ENCODE measurements around the gene SPTBN1. TPM values are rescaled to one million over a fixed set of nuclear protein-coding genes. Genes with fewer than 3 reads are reported as not detected.

SPTBN1 gene
- total RNA-seq, 1 experiment from 2014 or later = 204 TPM

GRCh38 chr2:54615832-54616534 is 159.9 kb downstream of the SPTBN1 start:
- ATAC-seq (no peak), DNase-seq (ENCODE audit: low spot score) (no peak)
- ChIA-PET CTCF (no interaction called here), POLR2A (no interaction called here)
- TF ChIP-seq RELA (CRISPR knock-in tag; IDR thresholded peaks at IDR 0.05; ENCODE audit: borderline replicate concordance) (no peak), ATF1 (CRISPR knock-in tag; IDR thresholded peaks at IDR 0.05) (no peak), KAT7 (CRISPR knock-in tag; IDR thresholded peaks at IDR 0.05; ENCODE audit: borderline replicate concordance) (no peak), FOXJ3 (CRISPR knock-in tag; IDR thresholded peaks at IDR 0.05; ENCODE audit: borderline replicate concordance) (no peak), IRF2 (CRISPR knock-in tag; IDR thresholded peaks at IDR 0.05; ENCODE audit: borderline replicate concordance, low read depth) (no peak), CREM (CRISPR knock-in tag; IDR thresholded peaks at IDR 0.05) (no peak), TP53 (CRISPR knock-in tag; IDR thresholded peaks at IDR 0.05) (no peak), FOXK1 (CRISPR knock-in tag; IDR thresholded peaks at IDR 0.05) (no peak), TEAD1 (CRISPR knock-in tag; IDR thresholded peaks at IDR 0.05) (no peak)
- no peaks in the 10 kb centered on the region for H3K9me3 Mint-ChIP-seq
- H3K27me3 Mint-ChIP-seq (ENCODE audit: low read depth) = no peaks in the 10 kb centered on the region
- no peak overlapping the region for H3K4me3 Mint-ChIP-seq
- peaks cover 56% of the 10 kb centered on the region for H3K36me3 Mint-ChIP-seq
- H3K27ac Mint-ChIP-seq = no peak overlapping the region
- H3K4me1 Mint-ChIP-seq = peaks cover 34% of the 10 kb centered on the region

DNA sequence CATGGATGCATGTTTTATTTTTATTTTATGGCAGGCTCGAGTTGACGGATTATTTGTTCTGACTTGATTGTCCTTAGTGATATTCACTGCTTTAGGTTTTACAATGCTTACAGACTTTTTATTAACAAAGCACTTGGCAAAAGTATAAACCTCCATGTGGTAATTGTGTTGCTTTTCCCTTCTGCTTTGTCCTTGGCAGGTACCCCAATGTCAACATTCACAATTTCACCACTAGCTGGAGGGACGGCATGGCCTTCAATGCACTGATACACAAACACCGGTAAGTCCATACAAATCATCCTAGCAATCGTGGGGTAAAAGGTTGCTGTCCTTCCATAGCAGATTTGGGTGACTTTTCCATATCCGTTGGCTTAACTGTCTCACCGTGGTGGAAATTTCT is 161.3 kb downstream of the SPTBN1 start:
- H3K27me3 Mint-ChIP-seq (ENCODE audit: low read depth) = no peaks in the 10 kb centered on the region
- DNase-seq (ENCODE audit: low spot score) (no peak), ATAC-seq (no peak)
- CTCF ChIA-PET = no interaction called here
- H3K9me3 Mint-ChIP-seq = no peaks in the 10 kb centered on the region
- POLR2A ChIA-PET = no interaction called here
- peaks cover 68% of the 10 kb centered on the region for H3K36me3 Mint-ChIP-seq
- H3K4me3 Mint-ChIP-seq = no peak overlapping the region
- TF ChIP-seq TEAD4 (CRISPR knock-in tag; IDR thresholded peaks at IDR 0.05) = no peak
- TF ChIP-seq KAT7 (CRISPR knock-in tag; IDR thresholded peaks at IDR 0.05; ENCODE audit: borderline replicate concordance) = no peak
- TF ChIP-seq GABPB1 (CRISPR knock-in tag; IDR thresholded peaks at IDR 0.05) = peak; percentile 22; the same call in 1 of the 2 replicates
- TF ChIP-seq JAZF1 (CRISPR knock-in tag; IDR thresholded peaks at IDR 0.05) = no peak
- no peak for TF ChIP-seq NFE2L1 (CRISPR knock-in tag; IDR thresholded peaks at IDR 0.05)
- TF ChIP-seq CBFB (CRISPR knock-in tag; IDR thresholded peaks at IDR 0.05; ENCODE audit: low read depth) = no peak
- no peak overlapping the region for H3K27ac Mint-ChIP-seq
- H3K4me1 Mint-ChIP-seq = peaks cover 23% of the 10 kb centered on the region

- H3K27ac Mint-ChIP-seq = peak overlapping the region; percentile 42
- H3K9me3 Mint-ChIP-seq = no peaks in the 10 kb centered on the region
- peaks cover 8% of the 10 kb centered on the region for H3K4me1 Mint-ChIP-seq
- no peak overlapping the region for H3K4me3 Mint-ChIP-seq
- H3K27me3 Mint-ChIP-seq (ENCODE audit: low read depth) = no peaks in the 10 kb centered on the region
- POLR2A ChIA-PET = interaction anchor here (0.5 kb wide), 1 partner anchor 17 kb away, joined by 3 read pairs; no protein-coding TSS in a partner anchor
- CTCF ChIA-PET = interaction anchor here (1.8 kb wide), 1 partner anchor 46 kb away, joined by 3 read pairs; no protein-coding TSS in a partner anchor
- DNase-seq (ENCODE audit: low spot score) (no peak), ATAC-seq (no peak)
- H3K36me3 Mint-ChIP-seq = peaks cover 79% of the 10 kb centered on the region
- TF ChIP-seq, protein P1, sequence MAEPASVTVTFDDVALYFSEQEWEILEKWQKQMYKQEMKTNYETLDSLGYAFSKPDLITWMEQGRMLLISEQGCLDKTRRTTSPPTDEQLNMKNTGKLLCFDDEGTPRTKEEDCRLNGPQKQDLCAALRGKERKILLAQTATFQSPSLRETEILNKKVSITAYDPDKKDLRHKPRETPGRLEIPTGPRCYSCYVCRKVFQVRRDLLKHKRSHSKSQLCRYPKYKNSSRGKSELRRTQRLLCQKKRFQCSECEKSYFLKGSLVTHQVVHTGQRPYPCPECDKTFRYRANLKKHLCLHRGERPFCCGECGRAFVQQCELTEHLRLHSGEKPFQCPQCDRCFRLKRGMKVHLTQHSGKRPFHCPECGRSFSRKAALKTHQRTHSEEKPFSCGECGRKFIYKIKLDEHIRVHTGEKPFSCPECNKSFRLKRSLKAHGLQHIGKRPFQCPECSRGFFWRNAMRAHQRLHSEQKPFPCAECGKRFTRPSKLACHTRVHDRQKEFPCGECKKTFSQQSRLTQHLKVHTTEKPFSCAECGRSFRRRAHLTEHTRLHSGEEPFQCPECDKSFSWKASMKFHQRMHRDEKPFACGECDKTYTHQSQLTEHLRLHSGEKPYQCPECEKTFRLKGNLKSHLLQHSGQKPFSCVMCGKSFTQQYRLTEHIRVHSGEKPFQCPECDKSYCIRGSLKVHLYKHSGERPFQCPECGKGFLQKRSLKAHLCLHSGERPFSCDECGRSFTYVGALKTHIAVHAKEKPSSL (CRISPR knock-in tag; conservative IDR thresholded peaks at IDR 0.05) = no peak
- no peak for TF ChIP-seq ZNF512 (CRISPR knock-in tag; IDR thresholded peaks at IDR 0.05; ENCODE audit: borderline replicate concordance)
- TF ChIP-seq ZNF671 (CRISPR knock-in tag; IDR thresholded peaks at IDR 0.05) = no peak
- no peak for TF ChIP-seq TEAD1 (CRISPR knock-in tag; IDR thresholded peaks at IDR 0.05)
- no peak for TF ChIP-seq MYBL2 (CRISPR knock-in tag; IDR thresholded peaks at IDR 0.05)
- TF ChIP-seq ARID4B (CRISPR knock-in tag; IDR thresholded peaks at IDR 0.05; ENCODE audit: borderline replicate concordance) = no peak
- TF ChIP-seq STAT6 (CRISPR knock-in tag; conservative IDR thresholded peaks at IDR 0.05; ENCODE audit: low read depth) = no peak
These were observed 162.8 kb downstream of the SPTBN1 start for GRCh38 chr2:54618646-54619565.

Measured in WTC11 (cell line).